KMS-11 (cell line): Measurements from ENCODE around the gene ETHE1.

ENCODE experiments used
- H2AFZ ChIP-seq: fragments of 200-600 bp; sonication (generic); 2 replicates; pipeline ENCODE4 v1.6.1; 2016; ENCODE audit warnings: antibody characterized with exemption, mixed run types, low read depth
- H3K27ac ChIP-seq: fragments of 200-600 bp; sonication (generic); 2 replicates; pipeline ENCODE4 v1.6.1; 2016; ENCODE audit warnings: mild to moderate bottlenecking, mixed run types
- H3K27me3 ChIP-seq: fragments of 200-600 bp; sonication (generic); 2 replicates; pipeline ENCODE4 v1.6.1; 2017; ENCODE audit warnings: mild to moderate bottlenecking, low read depth, mixed run types, moderate library complexity; ENCODE audit not compliant: insufficient read depth
- H3K36me3 ChIP-seq: fragments of 200-600 bp; sonication (generic); 2 replicates; pipeline ENCODE4 v1.6.1; 2017; ENCODE audit warnings: mild to moderate bottlenecking, mixed run types; ENCODE audit not compliant: insufficient read depth
- H3K4me1 ChIP-seq: fragments of 200-600 bp; sonication (generic); 2 replicates; pipeline ENCODE4 v1.6.1; 2016; ENCODE audit warnings: mild to moderate bottlenecking, low read depth, mixed run types; ENCODE audit not compliant: poor library complexity, severe bottlenecking
- H3K4me2 ChIP-seq: fragments of 200-600 bp; sonication (generic); 2 replicates; pipeline ENCODE4 v1.7.0; 2016; ENCODE audit warnings: mild to moderate bottlenecking, mixed run types
- H3K4me3 ChIP-seq: fragments of 200-600 bp; sonication (generic); IDR thresholded peaks from 2 replicates; pipeline ENCODE4 v1.6.1; 2017; ENCODE audit warnings: low read depth, low read length, mixed read lengths; ENCODE audit not compliant: insufficient read depth
- H3K79me2 ChIP-seq: fragments of 200-600 bp; sonication (generic); 2 replicates; pipeline ENCODE4 v1.6.1; 2016; ENCODE audit warnings: low read depth, mixed run types; ENCODE audit not compliant: insufficient read depth
- H3K9ac ChIP-seq: fragments of 200-600 bp; sonication (generic); 2 replicates; pipeline ENCODE4 v1.6.1; 2016; ENCODE audit warnings: mild to moderate bottlenecking, mixed run types
- H4K20me1 ChIP-seq: fragments of 200-600 bp; sonication (generic); 2 replicates; pipeline ENCODE4 v1.6.1; 2016; ENCODE audit warnings: mild to moderate bottlenecking, mixed run types; ENCODE audit not compliant: insufficient read depth
- CTCF ChIP-seq: fragments of 200-600 bp; sonication (generic); conservative IDR thresholded peaks from 2 replicates; pipeline ENCODE4 v1.6.1; 2017; ENCODE audit warnings: low read depth, mild to moderate bottlenecking, antibody characterized with exemption, low read length, moderate library complexity, mixed read lengths

Gene ETHE1

GRCh38 chr19:43553656-43554055, 26.7 kb upstream of the ETHE1 start:
- Histone ChIP-seq H3K4me2 (no peak overlapping the region), H3K4me3 (no peak overlapping the region), H2AFZ (no peak overlapping the region), H3K27ac (no peak overlapping the region), H3K27me3 (no peaks in the 10 kb centered on the region), H3K4me1 (no peaks in the 10 kb centered on the region), H3K79me2 (no peaks in the 10 kb centered on the region), H3K9ac (no peak overlapping the region), H3K36me3 (no peaks in the 10 kb centered on the region; the same call in 1 of the 2 replicates), H4K20me1 (no peaks in the 10 kb centered on the region)
- TF ChIP-seq CTCF, result no peak

GRCh38 chr19:43552616-43553015, 25.6 kb upstream of the ETHE1 start:
- Histone ChIP-seq H3K4me1 (no peaks in the 10 kb centered on the region), H2AFZ (no peak overlapping the region), H3K4me3 (no peak overlapping the region), H3K27ac (no peak overlapping the region), H3K4me2 (no peak overlapping the region), H4K20me1 (no peaks in the 10 kb centered on the region), H3K27me3 (no peaks in the 10 kb centered on the region), H3K9ac (no peak overlapping the region), H3K36me3 (no peaks in the 10 kb centered on the region; the same call in 1 of the 2 replicates), H3K79me2 (no peaks in the 10 kb centered on the region)
- TF ChIP-seq CTCF, result no peak

- Histone ChIP-seq H3K27ac (no peak overlapping the region), H2AFZ (no peak overlapping the region), H3K4me1 (no peaks in the 10 kb centered on the region), H3K27me3 (no peaks in the 10 kb centered on the region), H4K20me1 (no peaks in the 10 kb centered on the region), H3K36me3 (no peaks in the 10 kb centered on the region; the same call in 1 of the 2 replicates), H3K79me2 (no peaks in the 10 kb centered on the region), H3K9ac (no peak overlapping the region), H3K4me3 (no peak overlapping the region), H3K4me2 (no peak overlapping the region)
- no peak for TF ChIP-seq CTCF
These were observed 25.1 kb upstream of the ETHE1 start for GRCh38 chr19:43552198-43552450.

GRCh38 chr19:43551399-43552197, 24.6 kb upstream of the ETHE1 start:
- no peaks in the 10 kb centered on the region for H3K79me2 ChIP-seq
- no peak overlapping the region for H3K4me2 ChIP-seq

More at GRCh38 chr19:43551399-43552197, 24.6 kb upstream of the ETHE1 start:
- no peak for TF ChIP-seq CTCF
- Histone ChIP-seq H3K9ac (no peak overlapping the region), H3K36me3 (no peaks in the 10 kb centered on the region; the same call in 1 of the 2 replicates), H2AFZ (no peak overlapping the region), H3K27me3 (no peaks in the 10 kb centered on the region), H3K4me3 (no peak overlapping the region), H3K27ac (no peak overlapping the region), H4K20me1 (no peaks in the 10 kb centered on the region), H3K4me1 (no peaks in the 10 kb centered on the region)
